SK-N-MC (cell line): ENCODE data around the gene TUBA3C.

ENCODE experiments used
- EZH2 ChIP-seq: fragments of 200-600 bp; sonication (generic); IDR thresholded peaks from one replicate; pipeline ENCODE4 v1.6.1; 2017; ENCODE audit warnings: antibody characterized with exemption
- POLR2AphosphoS5 ChIP-seq: IDR thresholded peaks from 2 replicates; pipeline ENCODE4 v1.6.1; 2012; ENCODE audit warnings: mild to moderate bottlenecking, low read depth, low read length, borderline replicate concordance

DNA sequence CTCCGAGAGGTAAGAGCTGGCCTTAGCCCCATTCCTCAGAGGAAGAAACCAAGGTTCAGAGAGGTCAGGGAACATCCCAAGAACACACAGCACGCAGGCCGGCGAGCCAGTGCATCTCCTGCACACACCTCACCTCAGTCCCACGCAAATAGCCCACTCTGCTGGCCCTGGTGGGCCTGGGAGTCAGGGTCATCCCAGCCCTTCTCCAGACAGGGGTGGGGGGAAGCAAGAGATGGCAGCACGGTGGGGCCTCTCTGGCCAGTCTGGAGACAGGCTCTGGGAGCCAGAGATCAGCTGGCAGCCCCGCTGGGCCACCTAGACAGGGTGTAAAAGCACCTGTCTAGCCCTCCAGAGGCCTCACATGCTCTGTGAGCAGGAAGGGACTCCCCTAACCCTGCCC is 26.8 kb downstream of the TUBA3C start:
- TF ChIP-seq EZH2 (no peak), POLR2AphosphoS5 (no peak)
